Endothelial cell of umbilical vein (primary cell): ENCODE measurements around the gene HSD17B8. TPM values are rescaled to one million over a fixed set of nuclear protein-coding genes. Genes with fewer than 3 reads are reported as not detected.

ENCODE experiments used
- BruUV-seq: library from RNA; stranded (reverse); fragments of 400-500 nt; replicated peaks from 2 replicates; lab custom pipeline; 2021; lab: Mats Ljungman, UMichigan
- CTCF ChIA-PET: fragments of 300-600, 350-600 bp; sonication (Branson Sonifier 250); formaldehyde crosslinking; loops from one replicate; lab custom pipeline; 2021; ENCODE audit warnings: antibody characterized with exemption, inconsistent platforms; lab: Charles Lee
- POLR2A ChIA-PET: fragments of 300-600, 350-600 bp; sonication (Branson Sonifier 250); formaldehyde crosslinking; loops from one replicate; lab custom pipeline; 2021; ENCODE audit warnings: antibody characterized with exemption, inconsistent platforms; lab: Charles Lee
- DNase-seq: peaks from one replicate; pipeline ENCODE4 v3.0.0-alpha.2; 2011; ENCODE audit warnings: low read depth, low spot score
- FAIRE-seq: peaks from 2 replicates; lab custom pipeline; 2011; peaks lifted over from hg19 to GRCh38; lab: Jason Lieb, UNC
- H2AFZ ChIP-seq: 2 replicates; pipeline ENCODE4 v1.6.0; 2012; ENCODE audit warnings: low read depth, low read length, control low read depth, inconsistent platforms
- H3K27ac ChIP-seq: 2 replicates; pipeline ENCODE4 v1.5.1; 2011; ENCODE audit warnings: low read depth, mild to moderate bottlenecking, control low read depth, low read length, moderate library complexity; ENCODE audit not compliant: insufficient read depth
- H3K27me3 ChIP-seq, 2 experiments: 2 replicates each; pipeline versions ENCODE4 v1.6.0 to v1.6.1; 2011; ENCODE audit warnings: low read length in 2 of 2, mixed read lengths in 1 of 2; ENCODE audit not compliant: control insufficient read depth in 2 of 2, insufficient read depth in 2 of 2
- H3K36me3 ChIP-seq, 2 experiments: 2 replicates in 1 of 2; 3 replicates in 1 of 2; pipeline ENCODE4 v1.5.1; 2011; ENCODE audit warnings: low read length in 2 of 2, mild to moderate bottlenecking in 1 of 2, moderate library complexity in 1 of 2; ENCODE audit not compliant: control insufficient read depth in 2 of 2, insufficient read depth in 2 of 2; ENCODE audit errors: extremely low read depth in 1 of 2
- H3K4me1 ChIP-seq: 3 replicates; pipeline ENCODE4 v1.5.1; 2011; ENCODE audit warnings: mild to moderate bottlenecking, low read length; ENCODE audit not compliant: control insufficient read depth, insufficient read depth; ENCODE audit errors: extremely low read depth
- H3K4me2 ChIP-seq: 2 replicates; pipeline ENCODE4 v1.6.1; 2011; ENCODE audit warnings: low read length, control low read depth, mixed read lengths; ENCODE audit not compliant: insufficient read depth
- H3K4me3 ChIP-seq, 3 experiments: fragments of 200-600 bp in 1 of 3; sonication (generic), shearing (Covaris generic) in 1 of 3; replicated peaks in 1 of 3; 2 replicates each; pipeline ENCODE4 v1.5.1; 2011 to 2016; ENCODE audit warnings: control low read depth in 3 of 3, low read length in 3 of 3, mild to moderate bottlenecking in 2 of 3, inconsistent platforms in 1 of 3, low read depth in 1 of 3, moderate library complexity in 1 of 3; ENCODE audit not compliant: insufficient read depth in 1 of 3
- H3K79me2 ChIP-seq: 2 replicates; pipeline ENCODE4 v1.6.0; 2012; ENCODE audit warnings: low read length, inconsistent platforms; ENCODE audit not compliant: control insufficient read depth, insufficient read depth
- H3K9ac ChIP-seq: replicated peaks from 2 replicates; pipeline ENCODE3; 2011; ENCODE audit warnings: low read length, control low read depth; ENCODE audit not compliant: insufficient read depth; ENCODE audit errors: extremely low read depth
- H3K9me1 ChIP-seq: replicated peaks from 3 replicates; pipeline ENCODE4 v1.6.0; 2011; ENCODE audit warnings: mild to moderate bottlenecking, low read length; ENCODE audit not compliant: control insufficient read depth, insufficient read depth; ENCODE audit errors: extremely low read depth
- H3K9me3 ChIP-seq: replicated peaks from 2 replicates; pipeline ENCODE4 v1.5.1; 2012; ENCODE audit warnings: low read length, inconsistent platforms; ENCODE audit not compliant: control insufficient read depth, insufficient read depth
- H4K20me1 ChIP-seq: replicated peaks from 2 replicates; pipeline ENCODE3; 2011; ENCODE audit warnings: mild to moderate bottlenecking, low read length; ENCODE audit not compliant: control insufficient read depth, insufficient read depth; ENCODE audit errors: extremely low read depth
- EZH2 ChIP-seq: IDR thresholded peaks from 2 replicates; pipeline ENCODE4 v1.6.1; 2012; ENCODE audit warnings: borderline replicate concordance, low read depth, mild to moderate bottlenecking, moderate library complexity, low read length, inconsistent platforms; ENCODE audit not compliant: severe bottlenecking
- FOS ChIP-seq: IDR thresholded peaks from 2 replicates; pipeline ENCODE4 v1.6.1; 2011; ENCODE audit warnings: mild to moderate bottlenecking, low read length, moderate library complexity, borderline replicate concordance; ENCODE audit not compliant: insufficient read depth
- GATA2 ChIP-seq: IDR thresholded peaks from 2 replicates; pipeline ENCODE4 v1.7.0; 2011; ENCODE audit warnings: low read depth, mild to moderate bottlenecking, moderate library complexity, mixed read lengths, low read length; ENCODE audit not compliant: insufficient read length, insufficient read depth
- JUN ChIP-seq: IDR thresholded peaks from 2 replicates; pipeline ENCODE4 v1.6.1; 2011; ENCODE audit warnings: borderline replicate concordance, low read depth; ENCODE audit not compliant: insufficient read length, insufficient read depth
- MYC ChIP-seq: IDR thresholded peaks from one replicate; pipeline ENCODE4 v1.6.1; 2011; ENCODE audit warnings: mild to moderate bottlenecking, low read depth, low read length
- POLR2A ChIP-seq: IDR thresholded peaks from 2 replicates; pipeline ENCODE4 v1.6.1; 2012; ENCODE audit warnings: low read depth, mild to moderate bottlenecking, control low read depth, low read length
- POLR2AphosphoS5 ChIP-seq: IDR thresholded peaks from 2 replicates; pipeline ENCODE4 v1.6.1; 2012; ENCODE audit warnings: low read depth, mild to moderate bottlenecking, control low read depth, low read length, moderate library complexity; ENCODE audit not compliant: insufficient read depth
- dilution Hi-C: fragments of 300-500 bp; cut with MboI; formaldehyde crosslinking; loops from one replicate; pipeline ENCODE4 v1.15.0; 2019; ENCODE audit warnings: low sequenced_read_pairs; ENCODE audit not compliant: extremely low pct_ligation_motif_present
- intact Hi-C: fragments of 100-400 bp; cut with micrococcal nuclease; formaldehyde crosslinking; loops from one replicate; pipeline ENCODE4 v1.10.0; 2022
- polyA plus RNA-seq, 4 experiments: library from polyadenylated mRNA; depleted of rRNA in 3 of 4; stranded (reverse) in 3 of 4; unstranded in 1 of 4; fragments of >200 nt; gene quantifications; 2 replicates each; pipeline versions ENCODE4 v1.2.1 to v1.2.3, GENCODE V29; 2011 to 2012; ENCODE audit warnings: missing spikeins in 1 of 4
- total RNA-seq: library from RNA; stranded (reverse); gene quantifications from 2 replicates; pipeline ENCODE4 v1.2.3, GENCODE V29; 2021
- TF ChIP-seq, protein P1 (sequence below), 2 donors: IDR thresholded peaks; 1 replicate in 1 of 2; 2 replicates in 1 of 2; pipeline ENCODE4 v1.5.1; 2011; ENCODE audit warnings: low read length in 2 of 2, mild to moderate bottlenecking in 2 of 2, moderate library complexity in 2 of 2, control low read depth in 1 of 2, inconsistent platforms in 1 of 2, low read depth in 1 of 2; ENCODE audit not compliant: insufficient read depth in 1 of 2; ENCODE audit errors: extremely low read depth in 1 of 2
- TF ChIP-seq, protein P2 (sequence below): IDR thresholded peaks from 2 replicates; pipeline ENCODE4 v1.6.1; 2011; ENCODE audit not compliant: insufficient read depth, insufficient read length

HSD17B8 gene
- total and polyA plus RNA-seq, 2 donors (not counting 3 experiments of a cell fraction or from before 2014, with no cell fraction given): 4.0 to 8.2 TPM

DNA sequence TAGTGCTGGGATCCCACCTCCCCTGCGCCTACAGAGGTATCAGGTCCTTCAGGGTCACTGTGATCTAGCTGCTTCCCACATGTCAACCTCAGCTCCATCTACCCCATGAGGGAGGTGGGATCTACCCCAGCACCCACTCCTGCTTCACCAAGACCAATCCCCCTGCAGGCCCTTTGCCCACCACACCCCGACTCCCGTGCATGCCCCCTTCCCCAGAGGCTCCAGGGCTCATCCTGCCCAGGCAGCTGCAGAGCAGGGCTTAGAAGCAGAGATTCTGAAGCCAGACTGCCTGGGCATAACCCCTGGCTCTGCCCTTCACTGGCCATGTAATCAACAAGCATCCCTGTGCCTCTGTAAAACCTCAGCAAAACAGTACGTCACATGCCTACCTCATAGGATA lies 29.7 kb upstream of the HSD17B8 start:
- ChIA-PET CTCF (interaction anchor here (1.5 to 3.0 kb wide), 3 partner anchors 13 to 74 kb away, joined by 5 to 19 read pairs (median 10); no protein-coding TSS in a partner anchor), POLR2A (no interaction called here)
- DNase-seq (no peak), FAIRE-seq (no peak)
- intact Hi-C loops: no loop called here
- dilution Hi-C loops: no loop called here
- no peak overlapping the region for H3K4me2 ChIP-seq
- H3K27me3 ChIP-seq: no peaks in the 10 kb centered on the region
- no peak for TF ChIP-seq MYC
- no peak for TF ChIP-seq GATA2
- TF ChIP-seq JUN: no peak
- TF ChIP-seq POLR2AphosphoS5: no peak
- no peak for TF ChIP-seq EZH2
- TF ChIP-seq, protein P1, sequence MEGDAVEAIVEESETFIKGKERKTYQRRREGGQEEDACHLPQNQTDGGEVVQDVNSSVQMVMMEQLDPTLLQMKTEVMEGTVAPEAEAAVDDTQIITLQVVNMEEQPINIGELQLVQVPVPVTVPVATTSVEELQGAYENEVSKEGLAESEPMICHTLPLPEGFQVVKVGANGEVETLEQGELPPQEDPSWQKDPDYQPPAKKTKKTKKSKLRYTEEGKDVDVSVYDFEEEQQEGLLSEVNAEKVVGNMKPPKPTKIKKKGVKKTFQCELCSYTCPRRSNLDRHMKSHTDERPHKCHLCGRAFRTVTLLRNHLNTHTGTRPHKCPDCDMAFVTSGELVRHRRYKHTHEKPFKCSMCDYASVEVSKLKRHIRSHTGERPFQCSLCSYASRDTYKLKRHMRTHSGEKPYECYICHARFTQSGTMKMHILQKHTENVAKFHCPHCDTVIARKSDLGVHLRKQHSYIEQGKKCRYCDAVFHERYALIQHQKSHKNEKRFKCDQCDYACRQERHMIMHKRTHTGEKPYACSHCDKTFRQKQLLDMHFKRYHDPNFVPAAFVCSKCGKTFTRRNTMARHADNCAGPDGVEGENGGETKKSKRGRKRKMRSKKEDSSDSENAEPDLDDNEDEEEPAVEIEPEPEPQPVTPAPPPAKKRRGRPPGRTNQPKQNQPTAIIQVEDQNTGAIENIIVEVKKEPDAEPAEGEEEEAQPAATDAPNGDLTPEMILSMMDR (IDR thresholded peaks at IDR 0.05; ENCODE audit: extremely low read depth in 1 of 2, insufficient read depth in 1 of 2, low read depth in 1 of 2, low read length in 2 of 2): no peak
- TF ChIP-seq, protein P2, sequence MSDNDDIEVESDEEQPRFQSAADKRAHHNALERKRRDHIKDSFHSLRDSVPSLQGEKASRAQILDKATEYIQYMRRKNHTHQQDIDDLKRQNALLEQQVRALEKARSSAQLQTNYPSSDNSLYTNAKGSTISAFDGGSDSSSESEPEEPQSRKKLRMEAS: no peak
- TF ChIP-seq FOS: no peak
- no peak for TF ChIP-seq POLR2A
- no peak overlapping the region for H2AFZ ChIP-seq
- no peaks in the 10 kb centered on the region for H3K4me1 ChIP-seq
- no TSS peak for BruUV-seq
- no peak overlapping the region for H3K27ac ChIP-seq
- no peaks in the 10 kb centered on the region for H3K9me1 ChIP-seq
- no peaks in the 10 kb centered on the region for H3K36me3 ChIP-seq
- no peaks in the 10 kb centered on the region for H4K20me1 ChIP-seq
- H3K79me2 ChIP-seq: no peaks in the 10 kb centered on the region
- no peaks in the 10 kb centered on the region for H3K9me3 ChIP-seq
- no peak overlapping the region for H3K9ac ChIP-seq
- no peak overlapping the region for H3K4me3 ChIP-seq
